Activated T-cell treated with anti-CD3 and anti-CD28 coated beads for 48 hours (primary cell): ENCODE results near the gene PLCL2.

Experiments
- DNase-seq: peaks from one replicate; pipeline ENCODE4 v3.0.0-alpha.2; 2020; ENCODE audit warnings: low read depth

PLCL2 gene

DNA sequence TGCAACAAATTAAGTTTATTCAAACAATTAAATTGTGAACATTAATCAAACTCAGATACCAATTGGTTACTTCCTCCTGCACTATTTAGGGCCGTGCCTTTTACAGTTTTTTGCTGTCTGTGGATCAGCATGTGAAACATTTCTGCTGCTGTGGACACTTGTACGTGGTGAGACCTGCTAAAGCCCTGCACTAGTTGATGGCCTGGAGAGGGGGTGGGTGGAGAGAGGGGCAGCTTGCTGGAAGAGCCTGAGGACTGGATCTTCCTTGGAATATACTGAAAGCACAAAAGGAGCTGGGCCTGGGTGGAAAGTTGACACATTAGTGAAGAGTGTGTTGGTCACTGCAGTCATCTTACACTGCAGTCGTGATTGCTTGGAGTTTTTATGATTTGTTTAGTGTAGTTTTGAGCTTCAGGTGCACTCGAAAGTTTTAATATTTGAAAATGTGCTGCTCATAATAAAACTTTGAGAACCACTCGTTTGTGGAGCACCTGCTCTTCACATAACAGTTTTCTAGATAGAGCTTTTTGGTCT lies 11.4 kb downstream of the PLCL2 start:
- DNase-seq, result no peak

DNA sequence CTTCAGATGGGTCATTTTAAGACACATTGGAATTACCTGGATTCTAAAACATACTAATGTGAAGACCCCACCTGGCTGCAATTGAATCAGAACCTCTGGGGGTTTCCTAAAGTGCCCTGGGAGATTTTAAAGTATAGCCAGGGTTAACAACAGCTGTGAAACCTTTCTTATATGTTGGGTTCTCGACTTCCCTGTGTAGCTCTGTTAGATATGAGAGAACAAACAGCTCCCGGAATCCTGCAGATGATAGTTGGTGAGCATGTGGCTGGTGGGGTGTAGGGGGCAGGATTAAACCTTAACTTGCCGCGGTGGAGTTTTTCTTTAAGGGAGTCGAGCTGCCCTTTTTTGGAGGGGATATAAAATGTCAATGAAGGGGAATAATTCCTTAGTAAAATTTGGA lies 12.1 kb downstream of the PLCL2 start:
- DNase-seq, result no peak

DNA sequence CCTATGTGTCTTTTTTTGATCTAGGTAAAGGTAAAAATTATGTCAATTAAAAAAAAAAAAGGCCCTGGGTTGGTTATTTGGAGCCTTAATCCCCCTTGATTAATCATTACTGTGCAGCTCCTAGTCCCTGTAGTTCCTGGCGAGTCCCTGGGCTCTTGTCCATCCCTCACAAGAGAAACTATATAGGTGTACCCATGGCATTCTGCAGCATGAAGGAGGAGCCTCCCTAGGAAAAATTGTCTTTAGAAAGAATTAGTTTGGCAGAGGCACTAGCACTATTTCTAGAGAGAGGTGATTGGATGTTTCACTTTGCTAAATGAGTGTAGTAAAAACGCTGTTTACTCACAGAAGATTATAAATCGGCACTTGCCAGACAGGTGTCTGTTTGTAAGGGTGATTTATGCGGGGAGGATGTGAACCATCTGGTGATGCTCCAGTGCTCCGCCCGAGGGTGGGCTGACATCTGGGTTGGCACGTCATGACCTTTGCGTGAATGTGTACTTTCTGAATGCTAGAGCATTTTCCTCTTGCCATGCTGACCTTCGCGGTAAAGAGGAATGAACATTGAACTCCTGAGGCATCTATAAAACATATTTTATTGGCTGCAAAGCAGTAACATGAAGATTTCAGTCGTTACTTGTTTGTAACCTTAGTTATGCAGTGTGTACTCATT lies 12.6 kb downstream of the PLCL2 start:
- DNase-seq, result no peak

DNA sequence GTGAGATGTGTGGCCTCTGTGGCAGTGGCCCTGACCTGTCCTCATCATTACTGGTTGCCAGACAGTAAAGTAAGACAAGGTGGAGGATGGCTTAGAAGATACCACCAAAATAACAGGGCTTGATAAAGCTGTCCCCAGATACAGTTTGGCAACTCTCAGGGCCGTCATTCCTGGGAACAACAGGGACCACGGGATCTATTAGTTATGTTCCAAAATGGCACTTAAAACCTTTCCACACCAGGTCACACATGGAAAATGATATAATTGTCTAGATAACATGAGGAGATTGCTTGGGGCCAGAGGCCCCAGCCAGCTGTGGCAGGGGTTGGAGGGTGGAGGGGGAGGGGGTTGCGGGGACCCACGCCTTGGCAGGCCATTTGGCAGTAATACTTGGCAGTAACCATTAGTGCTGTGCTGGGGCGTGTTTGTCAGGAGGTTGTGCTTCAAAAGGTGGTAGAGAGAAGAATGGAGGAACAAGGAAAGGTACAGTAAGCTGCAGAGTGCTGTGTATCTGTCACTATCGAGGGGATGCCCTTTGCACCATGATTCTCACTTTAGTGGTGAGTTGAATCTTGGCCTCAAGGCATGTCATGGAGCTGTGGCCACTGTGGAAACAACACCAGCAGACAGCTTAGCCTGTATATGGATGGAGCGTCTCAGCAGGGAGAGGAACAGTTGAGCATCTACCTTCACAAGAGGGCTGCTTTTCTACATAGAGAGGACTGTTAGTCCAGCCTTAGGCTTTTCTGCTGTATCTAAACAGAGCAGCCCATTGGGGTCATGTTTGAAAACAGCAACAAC lies 14.0 kb downstream of the PLCL2 start:
- DNase-seq, result no peak

DNA sequence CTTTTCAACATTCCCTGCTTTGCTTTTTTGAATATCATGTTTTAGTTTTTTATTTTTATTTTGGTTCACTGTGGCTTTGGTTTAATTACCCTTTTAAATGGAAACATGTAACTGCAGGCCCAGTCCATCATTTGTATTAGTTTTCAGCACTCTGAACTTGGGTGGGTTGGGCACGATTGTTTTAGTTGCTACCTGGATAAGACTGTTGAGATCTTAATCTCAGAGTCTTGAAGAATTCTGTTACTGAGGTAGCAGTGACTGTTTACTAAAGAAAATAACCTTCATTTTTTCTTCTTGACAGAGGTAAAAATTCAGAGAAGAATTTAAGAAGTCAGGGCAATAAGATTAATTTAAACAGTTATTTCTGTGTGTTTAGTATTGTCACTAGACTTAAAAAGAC lies 15.2 kb downstream of the PLCL2 start:
- DNase-seq, result no peak

DNA sequence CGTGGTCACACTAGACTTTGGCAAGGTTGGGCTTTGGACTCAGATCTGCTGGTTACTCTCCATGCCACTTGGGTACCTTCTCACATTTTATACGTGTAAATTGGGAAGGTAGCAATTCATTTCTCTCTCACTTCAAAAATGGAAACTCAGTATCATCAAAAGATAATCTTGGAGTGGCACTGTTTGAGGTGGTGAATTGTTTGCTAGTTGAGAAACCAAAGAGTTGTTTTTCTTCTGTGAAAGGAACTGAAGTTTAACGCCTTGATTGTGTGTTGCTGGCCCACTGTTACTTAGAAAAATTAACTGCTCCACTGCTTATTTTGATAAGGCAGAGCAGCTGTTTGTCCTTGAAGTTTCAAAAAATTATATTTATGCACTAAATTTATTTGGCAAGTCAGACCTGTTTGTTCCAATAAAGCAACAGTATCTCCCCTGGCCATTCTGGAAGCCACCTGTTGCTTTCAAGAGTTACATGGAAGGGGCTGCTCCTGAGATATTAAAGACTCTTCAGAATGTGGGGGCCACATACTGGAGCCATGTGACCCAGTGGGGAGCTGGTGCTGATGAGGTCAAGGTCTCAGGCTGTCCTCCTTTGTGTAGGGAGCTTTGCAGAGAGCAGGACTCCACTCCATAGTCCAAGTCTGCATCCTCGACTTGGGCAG lies 16.2 kb downstream of the PLCL2 start:
- DNase-seq, result no peak

DNA sequence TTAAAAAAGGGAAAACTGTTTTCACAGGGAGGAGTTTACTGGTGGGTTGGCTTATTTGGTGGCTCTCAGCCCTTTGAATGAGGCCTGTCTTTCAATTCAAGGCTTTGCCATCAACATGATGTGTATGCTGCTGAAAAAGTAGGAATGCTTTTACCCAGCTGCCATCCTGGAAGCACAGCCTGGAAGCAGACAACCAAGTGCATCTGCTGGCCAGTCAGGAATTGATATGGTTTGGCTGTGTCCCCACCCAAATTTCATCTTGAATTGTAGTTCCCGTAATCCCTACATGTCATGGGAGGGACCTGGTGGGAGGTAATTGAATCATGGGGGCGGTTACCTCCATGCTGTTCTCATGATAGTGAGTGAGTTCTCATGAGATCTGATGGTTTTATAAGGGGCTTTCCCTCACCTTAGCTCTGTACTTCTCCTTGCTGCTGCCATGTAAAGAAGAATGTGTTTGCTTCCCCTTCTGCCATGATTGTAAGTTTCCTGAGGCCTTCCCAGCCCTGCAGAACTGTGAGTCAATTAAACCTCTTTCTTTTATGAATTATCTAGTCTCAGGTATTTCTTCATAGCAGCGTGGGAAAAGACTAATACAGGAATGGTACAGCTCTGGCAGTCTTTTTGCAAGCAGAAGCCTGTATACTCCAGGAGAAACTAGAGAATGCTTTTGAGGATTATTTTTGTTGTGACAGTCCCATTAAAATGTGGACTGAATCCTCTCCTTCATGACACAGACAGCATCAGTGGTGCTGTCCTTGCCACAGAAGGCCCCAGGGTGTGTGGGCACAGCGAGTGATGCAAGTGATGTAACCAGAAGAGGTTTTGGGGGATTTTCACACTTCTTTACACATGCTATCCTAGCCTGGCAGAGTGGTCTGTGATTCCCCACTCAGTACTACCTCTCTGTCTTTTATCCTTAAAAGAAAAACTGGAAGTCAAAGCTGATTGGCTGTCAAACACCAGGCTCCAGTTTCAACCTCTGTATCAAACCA lies 20.0 kb downstream of the PLCL2 start:
- no peak for DNase-seq

DNA sequence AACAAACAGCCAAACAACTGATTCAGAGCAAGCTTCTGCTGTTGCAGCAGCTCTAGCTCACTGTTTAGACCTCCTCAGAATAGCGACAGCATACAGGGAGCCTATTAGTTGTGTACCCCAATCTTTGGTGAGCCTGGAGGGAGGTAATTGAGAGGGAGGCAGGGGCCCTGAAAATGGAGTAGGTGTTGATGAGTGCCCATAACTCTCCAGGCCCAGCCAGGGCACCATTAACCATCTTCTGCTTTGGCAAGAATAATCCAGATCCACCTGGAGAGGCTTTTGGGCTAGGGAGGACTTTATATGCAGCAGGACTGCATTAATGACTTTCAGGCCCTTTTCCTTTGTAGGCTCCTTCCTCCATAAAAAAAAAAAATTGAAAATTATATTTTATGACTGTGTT lies 20.9 kb downstream of the PLCL2 start:
- DNase-seq, result no peak

DNA sequence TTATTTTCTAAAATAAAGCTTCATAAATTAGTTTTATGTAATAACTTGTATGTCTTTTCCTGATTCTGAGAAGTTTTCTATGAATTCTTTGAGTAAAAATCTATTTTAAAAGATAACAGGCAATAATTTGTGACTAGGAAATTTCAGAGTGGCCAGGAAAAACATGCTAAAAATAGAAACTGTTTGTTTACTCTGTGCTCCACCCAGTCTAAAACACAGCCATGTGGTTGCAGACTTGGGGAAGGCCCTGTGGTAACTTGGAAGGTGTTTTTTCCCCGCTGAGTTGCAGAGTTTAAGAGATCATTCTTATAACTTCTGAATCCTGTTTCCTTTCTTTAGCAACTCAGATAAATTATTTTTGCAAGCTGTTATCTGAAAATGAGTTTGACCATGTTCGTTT lies 21.9 kb downstream of the PLCL2 start:
- DNase-seq, result no peak

DNA sequence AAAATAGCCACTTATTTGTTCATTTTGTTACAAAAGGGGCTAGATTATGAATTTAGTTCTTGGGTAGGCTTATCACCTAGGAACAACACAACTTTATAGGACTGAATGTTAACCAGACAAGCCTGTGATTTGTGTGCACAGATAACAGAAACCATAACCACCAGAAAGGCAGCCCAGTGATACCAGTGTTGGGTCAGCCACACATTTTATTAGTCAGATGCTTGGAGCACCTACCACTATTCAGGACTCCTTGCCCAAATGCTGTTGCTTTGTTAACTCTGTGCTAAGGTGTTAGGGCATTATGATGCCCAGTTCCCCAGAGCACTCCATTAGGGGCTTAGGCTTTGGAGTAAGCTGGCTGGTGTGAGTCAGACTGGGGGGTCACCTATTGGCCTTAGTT lies 22.5 kb downstream of the PLCL2 start:
- no peak for DNase-seq

DNA sequence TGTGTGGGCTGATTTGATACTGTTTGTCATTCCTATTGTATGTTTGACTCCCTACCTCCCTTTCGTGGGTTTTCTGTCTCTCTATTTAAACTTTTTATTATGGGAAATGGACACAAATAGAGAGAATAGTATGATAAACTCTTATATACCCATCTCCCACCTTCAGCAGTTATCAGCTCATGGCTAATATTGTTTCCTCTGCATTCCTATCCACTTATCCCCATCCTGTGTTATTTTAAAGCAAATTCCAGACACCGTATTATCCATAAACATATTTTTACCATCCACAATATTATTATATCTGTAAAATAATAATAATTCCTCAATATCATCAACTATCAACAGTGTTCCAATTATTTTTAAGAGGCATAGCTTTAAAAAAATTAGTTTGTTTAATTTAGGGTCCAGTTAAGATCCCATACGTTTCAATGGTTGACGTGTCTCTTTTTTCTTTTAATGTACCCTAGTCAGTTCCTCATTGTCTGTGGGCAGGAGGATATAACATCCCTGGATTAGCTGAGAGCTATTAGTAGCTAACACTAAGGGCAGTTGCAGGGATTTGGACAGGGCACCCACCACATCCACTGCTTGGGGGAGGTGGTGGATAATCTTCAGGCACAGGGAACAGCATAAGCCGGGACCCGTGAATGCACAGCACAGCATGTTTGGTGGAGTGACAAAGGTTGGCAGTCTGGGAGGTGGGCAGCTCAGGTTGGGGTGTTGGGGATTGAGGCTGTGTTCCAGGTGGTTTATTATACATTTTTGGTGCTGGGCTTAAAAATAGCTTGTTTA lies 23.5 kb downstream of the PLCL2 start:
- no peak for DNase-seq

DNA sequence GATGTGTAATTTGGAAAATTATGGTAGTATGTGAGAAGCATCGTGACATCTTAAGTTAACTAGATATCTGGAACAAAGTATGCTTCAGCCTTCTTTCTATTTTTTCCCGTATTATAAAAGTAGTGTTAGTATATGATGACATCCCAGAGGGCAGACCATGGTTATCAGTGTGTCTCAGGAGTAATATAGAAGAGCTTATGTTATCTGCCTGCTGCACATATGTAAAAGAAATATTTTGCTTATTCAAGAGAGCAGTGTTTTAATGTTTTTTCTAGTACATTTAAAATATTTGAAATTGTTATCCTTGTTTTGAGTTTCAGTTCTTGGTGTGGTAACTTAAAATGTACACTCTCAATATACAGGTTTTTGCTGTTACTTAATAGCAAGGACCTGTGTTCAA lies 24.1 kb downstream of the PLCL2 start:
- DNase-seq, result no peak

DNA sequence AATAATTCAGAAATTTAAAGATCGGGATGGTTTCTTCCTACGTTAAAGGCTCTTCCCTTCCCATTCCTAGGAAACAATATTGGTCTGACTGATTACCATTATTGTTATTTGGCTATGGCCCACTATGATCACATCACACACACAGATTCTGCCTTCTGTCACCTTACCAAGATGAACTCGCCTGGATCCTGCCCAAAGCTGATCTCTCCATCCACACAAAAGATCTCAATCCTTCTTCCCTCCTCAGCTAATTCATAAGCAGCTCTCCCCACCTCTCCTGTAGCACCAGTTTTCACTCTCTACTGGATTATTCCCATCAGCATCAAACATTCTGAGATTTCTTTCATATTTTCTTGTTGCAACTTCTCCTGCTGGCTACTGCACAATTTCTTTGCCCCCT lies 25.0 kb downstream of the PLCL2 start:
- no peak for DNase-seq

DNA sequence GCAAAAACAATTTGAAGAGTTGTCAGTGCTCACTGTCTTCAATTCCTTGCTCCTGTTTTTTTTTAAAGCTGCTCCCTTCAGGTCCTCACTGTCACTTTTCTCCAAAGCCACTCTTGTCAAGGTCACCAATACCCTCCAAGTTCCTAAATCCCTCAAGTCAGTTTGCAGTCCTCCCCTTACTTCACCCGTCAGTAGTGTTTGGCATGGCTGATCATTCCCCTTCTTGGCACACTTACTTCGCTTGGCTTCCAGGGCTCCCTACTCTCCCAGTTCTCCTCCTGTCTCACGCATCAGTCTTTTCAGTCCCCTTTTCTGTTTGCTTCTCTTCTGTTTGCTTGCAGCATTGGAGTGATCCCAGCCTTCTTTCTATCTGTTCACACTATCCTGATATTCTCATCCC lies 25.5 kb downstream of the PLCL2 start:
- DNase-seq, result no peak

DNA sequence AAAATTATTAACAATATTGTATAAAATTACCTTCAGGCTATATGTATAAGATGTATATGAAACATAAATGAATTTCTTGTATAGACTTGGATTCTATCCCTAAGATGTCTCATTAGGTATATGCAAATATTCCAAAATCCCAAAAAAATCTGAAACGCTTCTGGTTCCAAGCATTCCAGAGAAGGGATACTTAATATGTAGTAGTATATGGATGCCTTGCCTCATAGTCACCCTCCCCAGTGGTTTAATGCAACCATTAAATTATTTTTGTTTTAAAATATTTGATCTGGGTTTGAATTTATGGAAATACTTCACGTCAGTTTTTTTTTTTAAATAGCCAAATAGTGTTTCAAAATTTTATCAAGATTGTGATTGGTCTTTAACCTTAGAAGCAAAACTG lies 27.2 kb downstream of the PLCL2 start:
- no peak for DNase-seq

DNA sequence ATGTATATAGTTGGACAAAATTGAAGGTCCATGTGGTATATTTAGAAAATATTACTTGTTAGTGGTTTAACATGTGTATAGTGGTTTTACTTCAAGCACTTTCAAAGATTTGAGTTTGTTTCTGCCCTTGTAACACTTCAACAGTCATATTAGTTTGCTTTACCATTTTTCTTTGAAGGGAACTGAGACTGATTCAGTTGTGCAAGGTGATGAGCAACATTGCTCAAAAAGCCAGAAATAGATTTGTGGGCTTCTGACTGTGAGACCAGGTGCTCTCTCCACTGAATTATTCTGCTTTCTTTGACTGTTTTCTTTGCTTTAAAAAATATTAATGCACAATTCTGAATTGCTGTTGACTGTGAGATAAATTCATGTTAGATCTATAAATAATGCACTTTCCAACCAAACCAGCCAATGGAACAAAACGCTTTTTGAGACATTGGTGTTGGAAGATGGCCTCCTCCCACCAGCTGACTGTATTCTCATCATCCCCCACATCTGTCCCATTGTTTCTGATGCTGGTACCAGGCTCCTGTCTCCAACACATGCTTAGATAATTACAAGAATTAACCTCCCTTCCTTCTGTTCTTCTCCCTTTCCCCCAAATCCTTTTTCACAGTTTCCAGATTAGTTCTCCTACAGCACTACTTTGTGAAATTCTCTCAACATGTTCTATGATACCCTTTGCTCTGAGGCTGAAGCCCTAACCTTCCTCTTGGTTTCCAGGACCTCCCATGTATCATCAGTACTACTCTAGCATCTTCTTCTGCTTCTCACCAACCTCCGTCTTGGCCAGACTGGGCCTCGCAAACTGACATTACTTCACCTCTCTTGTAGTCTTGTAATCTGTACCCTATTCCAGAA lies 27.9 kb downstream of the PLCL2 start:
- DNase-seq, result no peak

DNA sequence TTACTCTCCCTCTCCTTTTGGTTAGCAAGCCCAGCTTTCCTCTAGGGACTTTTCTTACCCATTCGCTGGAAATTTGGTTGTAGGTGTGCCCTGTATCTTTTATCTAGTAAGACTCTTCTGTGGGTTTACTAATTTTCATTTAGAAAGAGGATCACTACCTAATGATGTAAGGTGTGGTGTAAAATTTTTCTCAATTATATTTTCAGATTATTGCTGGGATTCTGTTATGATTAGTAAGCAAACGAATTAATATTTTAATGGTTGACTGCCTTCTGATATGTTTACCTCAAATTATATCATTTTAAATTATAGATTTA lies 28.5 kb downstream of the PLCL2 start:
- no peak for DNase-seq

DNA sequence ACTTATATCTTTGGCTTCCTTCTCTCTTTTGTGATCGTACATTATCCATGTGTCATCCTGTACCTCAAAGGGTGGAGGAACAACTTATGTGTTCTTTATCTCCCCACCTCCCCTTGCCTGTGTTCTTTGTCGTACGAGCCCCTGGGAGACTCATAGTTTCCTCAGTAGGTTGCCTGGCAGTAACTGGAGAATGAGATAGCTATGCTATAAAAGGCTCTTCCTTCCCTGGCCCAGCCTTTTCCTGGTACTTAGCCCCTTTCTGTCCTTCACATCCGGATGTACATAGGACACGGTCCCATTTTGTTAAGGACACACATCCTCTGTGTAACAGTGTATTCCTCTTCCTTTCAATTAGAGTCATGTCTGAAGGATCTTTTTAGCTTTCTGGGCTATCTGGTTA lies 32.1 kb downstream of the PLCL2 start:
- no peak for DNase-seq

DNA sequence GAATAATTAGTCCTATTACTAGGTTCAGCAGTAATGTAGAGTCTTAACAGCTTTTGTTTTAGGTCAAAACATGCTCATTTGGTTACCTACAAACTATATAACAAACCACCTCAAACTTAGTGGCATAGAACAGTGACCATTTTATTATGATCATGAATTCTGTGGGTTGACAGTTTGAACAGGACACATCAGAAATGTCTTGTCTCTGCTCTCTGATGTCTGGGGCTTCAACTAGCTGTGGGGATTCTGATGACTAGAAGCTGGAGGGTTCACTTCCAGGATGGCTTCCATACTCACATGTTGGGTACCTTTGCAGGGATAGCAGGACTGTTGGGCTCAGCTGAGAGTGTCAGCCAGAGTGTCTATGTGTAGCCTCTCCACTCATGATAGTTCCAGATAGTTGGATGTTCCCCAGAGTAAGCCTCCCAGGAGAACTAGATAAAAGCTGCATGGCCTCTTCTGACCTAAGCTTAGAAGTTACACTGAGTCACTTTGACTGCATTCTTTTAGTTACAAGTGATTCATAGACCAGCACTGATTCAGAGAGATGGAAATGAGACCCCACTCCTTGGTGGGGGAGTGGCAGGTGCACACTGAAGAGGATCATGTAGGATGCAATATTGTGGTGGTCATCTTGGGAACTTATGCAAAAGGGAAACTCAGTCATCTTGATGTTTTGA lies 32.6 kb downstream of the PLCL2 start:
- DNase-seq, result no peak
